ENCODE measurements around the gene PURA.
A peak's percentile ranks its signal among the peaks of the same experiment; 100 is the strongest.

Gene PURA

GRCh38 chr5:140109759-140110645, 3.9 kb upstream of the PURA start:
- DNase-seq (ENCODE audit: low spot score), result no peak

GRCh38 chr5:140110646-140110957, 3.3 kb upstream of the PURA start:
- DNase-seq (ENCODE audit: low spot score), result no peak

- DNase-seq (ENCODE audit: low spot score), result no peak
Measured at GRCh38 chr5:140111011-140111858, 2.7 kb upstream of the PURA start.

GRCh38 chr5:140111859-140112551, 1.9 kb upstream of the PURA start:
- no peak for DNase-seq (ENCODE audit: low spot score)

GRCh38 chr5:140112685-140113179, 1.2 kb upstream of the PURA start:
- no peak for DNase-seq (ENCODE audit: low spot score)

- DNase-seq (ENCODE audit: low spot score), result peak; percentile 56
Measured at GRCh38 chr5:140113180-140113698, 670 bp upstream of the PURA start.

GRCh38 chr5:140114341-140115185, 654 bp downstream of the PURA start:
- DNase-seq (ENCODE audit: low spot score), result peak; percentile 57

GRCh38 chr5:140115186-140115500, 1.2 kb downstream of the PURA start:
- no peak for DNase-seq (ENCODE audit: low spot score)

GRCh38 chr5:140116716-140117115, 2.8 kb downstream of the PURA start:
- no peak for DNase-seq (ENCODE audit: low spot score)

- DNase-seq (ENCODE audit: low spot score), result no peak
Measured at GRCh38 chr5:140117523-140117922, 3.6 kb downstream of the PURA start.

- no peak for DNase-seq (ENCODE audit: low spot score)
Measured at GRCh38 chr5:140118302-140118936, 4.5 kb downstream of the PURA start.

GRCh38 chr5:140125637-140126036, 11.7 kb downstream of the PURA start, which contains the start of gene IGIP:
TSS of gene IGIP (plus strand) at chr5:140125937. CDS start at chr5:140128477, 2,540 bp downstream.
- no peak for DNase-seq (ENCODE audit: low spot score)

GRCh38 chr5:140126315-140127012, 12.6 kb downstream of the PURA start:
- no peak for DNase-seq (ENCODE audit: low spot score)

GRCh38 chr5:140128376-140128775, 14.5 kb downstream of the PURA start:
- no peak for DNase-seq (ENCODE audit: low spot score)

- DNase-seq (ENCODE audit: low spot score), result no peak
Measured at GRCh38 chr5:140130949-140131733, 17.2 kb downstream of the PURA start.

GRCh38 chr5:140131967-140132409, 18.1 kb downstream of the PURA start:
- DNase-seq (ENCODE audit: low spot score), result no peak

GRCh38 chr5:140133514-140134167, 19.7 kb downstream of the PURA start:
- DNase-seq (ENCODE audit: low spot score), result no peak

GRCh38 chr5:140134277-140134935, 20.5 kb downstream of the PURA start:
- no peak for DNase-seq (ENCODE audit: low spot score)
